Thyroid gland (tissue), 4 donors: Measurements from ENCODE around the gene PSKH1.
"Not testable (repeated sequence)": the region's sequence is repeated elsewhere in the genome, so short reads cannot be mapped to it uniquely, and the experiment has no call there.

Experiments used
- CTCF ChIP-seq, 6 experiments: fragments of 200-600 bp in 3 of 6; fragments of 450-650 bp in 3 of 6; sonication (generic) in 3 of 6; IDR thresholded peaks; one replicate each; pipeline ENCODE4 v1.5.1; 2016 to 2019; ENCODE audit warnings: antibody characterized with exemption in 6 of 6, mild to moderate bottlenecking in 2 of 6, inconsistent platforms in 1 of 6, moderate library complexity in 1 of 6
- POLR2A ChIP-seq, 2 donors: fragments of 450-650 bp; IDR thresholded peaks; one replicate each; pipeline ENCODE4 v1.6.1; 2017; ENCODE audit warnings: antibody characterized with exemption in 2 of 2, mild to moderate bottlenecking in 2 of 2, moderate library complexity in 1 of 2

DNA sequence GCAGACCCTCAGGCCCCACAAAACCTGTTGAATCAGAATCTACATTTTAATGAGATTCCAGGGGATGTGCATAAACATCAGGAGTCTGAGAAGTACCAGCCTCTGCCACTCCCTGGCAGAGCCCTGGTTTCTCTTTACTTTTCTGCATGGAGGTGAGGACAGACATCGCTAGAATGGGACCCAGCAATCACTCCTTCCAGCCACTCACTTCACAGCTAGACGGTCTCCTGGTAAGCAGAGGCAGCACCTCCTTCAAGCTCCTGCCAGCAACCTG, 22.4 kb downstream of the PSKH1 start:
- not testable (repeated sequence) for TF ChIP-seq CTCF, POLR2A (IDR thresholded peaks at IDR 0.05)
